GM18867 (cell line): ENCODE data around the gene SDF4.

ENCODE experiments used
- ATAC-seq: cut with Tn5 transposase; IDR thresholded peaks from one replicate; pipeline ENCODE4 v1.9.1; 2021; ENCODE audit warnings: mild to moderate bottlenecking, moderate library complexity; ENCODE audit not compliant: unreplicated experiment

Gene SDF4

GRCh38 chr1:1229770-1230169 is 2.0 kb downstream of the SDF4 start:
- ATAC-seq, result no peak

GRCh38 chr1:1228596-1229321 is 3.0 kb downstream of the SDF4 start:
- ATAC-seq, result no peak

DNA sequence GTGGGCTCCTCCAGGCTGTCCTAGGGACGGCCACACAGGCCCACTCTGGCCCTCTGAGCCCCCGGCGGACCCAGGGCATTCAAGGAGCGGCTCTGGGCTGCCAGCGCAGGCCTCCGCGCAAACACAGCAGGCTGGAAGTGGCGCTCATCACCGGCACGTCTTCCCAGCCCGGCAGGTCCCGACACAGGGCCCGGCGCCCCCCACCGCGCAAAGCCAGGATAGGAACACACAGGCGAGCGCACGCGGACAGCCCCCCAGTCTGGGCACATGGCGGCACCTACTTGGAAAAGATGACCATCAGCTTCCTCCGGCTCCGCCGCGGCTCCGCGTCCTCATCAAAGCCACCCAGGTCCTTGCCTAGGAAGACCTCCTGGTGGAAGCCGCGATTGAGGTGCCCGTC is 3.6 kb downstream of the SDF4 start:
- no peak for ATAC-seq

DNA sequence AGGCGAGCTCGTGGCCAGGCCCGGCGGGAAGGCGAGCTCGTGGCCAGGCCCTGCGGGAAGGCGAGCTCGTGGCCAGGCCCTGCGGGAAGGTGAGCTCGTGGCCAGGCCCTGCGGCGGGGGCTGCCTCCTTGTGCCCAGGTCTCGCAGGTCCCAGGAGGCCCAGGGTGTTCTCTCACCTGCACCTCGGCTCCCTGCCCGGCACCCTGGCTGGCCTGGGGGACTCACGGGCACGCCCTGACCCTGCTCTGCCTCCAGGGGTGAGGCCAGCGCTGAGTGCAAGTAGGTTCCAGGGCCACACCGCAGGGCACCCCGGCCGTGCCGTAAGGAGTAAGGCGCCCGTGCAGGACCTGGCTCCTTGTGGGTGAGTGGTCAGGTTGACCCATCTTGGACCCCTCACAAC is 4.4 kb downstream of the SDF4 start:
- ATAC-seq, result no peak

GRCh38 chr1:1226566-1227362 is 5.0 kb downstream of the SDF4 start:
- no peak for ATAC-seq

- ATAC-seq, result no peak
Measured at GRCh38 chr1:1225913-1226312, 5.9 kb downstream of the SDF4 start.

GRCh38 chr1:1225238-1225845 is 6.5 kb downstream of the SDF4 start:
- no peak for ATAC-seq

- no peak for ATAC-seq
Measured at GRCh38 chr1:1223891-1224290, 7.9 kb downstream of the SDF4 start.

GRCh38 chr1:1223321-1223720 is 8.5 kb downstream of the SDF4 start:
- no peak for ATAC-seq

- ATAC-seq, result no peak
Measured at GRCh38 chr1:1222575-1223225, 9.1 kb downstream of the SDF4 start.

- no peak for ATAC-seq
Measured at GRCh38 chr1:1221887-1222574, 9.8 kb downstream of the SDF4 start.

DNA sequence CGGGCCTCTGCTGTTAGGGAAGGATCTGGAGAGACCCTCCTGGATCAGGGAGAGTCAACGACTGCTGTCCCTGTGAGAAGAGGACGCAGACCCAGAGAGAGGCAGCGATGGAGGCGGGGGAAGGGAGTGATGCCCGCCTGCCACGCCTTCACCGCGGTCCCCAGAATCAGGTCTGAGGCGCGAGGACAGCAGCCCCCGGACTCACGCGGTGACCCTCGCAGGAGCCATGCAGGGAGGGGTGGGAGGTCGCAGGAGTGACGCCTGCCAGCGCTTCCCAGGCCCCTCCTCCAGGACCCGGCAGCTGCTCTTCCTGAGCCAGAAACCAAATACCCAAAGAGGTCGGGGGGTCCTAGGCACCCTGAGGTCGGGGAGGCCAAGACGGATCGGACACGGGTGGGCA is 11.6 kb downstream of the SDF4 start:
- no peak for ATAC-seq

GRCh38 chr1:1219341-1219740 is 12.5 kb downstream of the SDF4 start:
- ATAC-seq, result no peak

GRCh38 chr1:1218524-1219200 is 13.1 kb downstream of the SDF4 start:
- ATAC-seq, result no peak

DNA sequence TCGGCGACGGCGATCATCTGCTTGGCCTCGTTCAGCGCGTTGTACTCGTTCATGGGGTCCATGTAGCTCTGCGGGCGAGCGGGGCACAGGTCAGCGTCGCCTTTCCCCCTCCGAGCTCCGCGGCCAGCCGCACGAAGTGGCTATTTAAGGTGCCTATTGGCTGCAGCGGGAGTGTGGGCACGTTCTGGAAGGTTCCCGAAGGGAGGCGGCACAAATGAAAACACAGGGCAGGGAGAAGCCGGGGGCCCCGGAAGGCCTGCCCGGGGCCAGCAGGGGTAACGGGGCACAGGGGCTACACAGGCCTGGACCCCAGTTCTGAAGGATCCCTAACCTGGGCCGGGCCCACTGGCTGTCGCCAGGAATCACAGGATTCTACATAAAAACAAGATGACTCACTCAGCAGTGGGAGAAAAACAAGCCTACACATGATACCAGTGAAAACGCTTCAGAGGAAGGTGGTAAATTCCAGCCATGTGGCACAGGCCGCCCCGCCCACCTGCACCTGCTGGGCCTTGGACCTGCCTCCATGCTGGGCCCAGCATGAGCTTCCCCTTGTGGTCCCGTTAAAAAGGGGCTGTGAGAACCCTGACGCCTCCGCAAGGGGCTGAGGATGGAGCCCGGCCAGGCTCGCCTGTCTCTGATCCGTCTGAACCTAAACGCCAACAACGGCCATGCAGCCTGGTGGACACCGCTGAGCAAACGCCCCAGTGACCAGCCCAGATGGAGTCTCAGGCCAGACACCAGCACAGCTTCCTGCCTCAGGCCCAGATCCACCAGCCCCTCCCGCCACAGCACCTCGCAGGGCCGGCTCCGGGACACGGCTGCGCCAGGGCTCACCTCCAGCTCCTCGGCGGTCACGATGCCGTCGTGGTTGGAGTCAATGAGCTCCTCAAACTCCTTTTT is 13.9 kb downstream of the SDF4 start:
- no peak for ATAC-seq

- ATAC-seq, result no peak
Measured at GRCh38 chr1:1216770-1217620, 14.8 kb downstream of the SDF4 start.

DNA sequence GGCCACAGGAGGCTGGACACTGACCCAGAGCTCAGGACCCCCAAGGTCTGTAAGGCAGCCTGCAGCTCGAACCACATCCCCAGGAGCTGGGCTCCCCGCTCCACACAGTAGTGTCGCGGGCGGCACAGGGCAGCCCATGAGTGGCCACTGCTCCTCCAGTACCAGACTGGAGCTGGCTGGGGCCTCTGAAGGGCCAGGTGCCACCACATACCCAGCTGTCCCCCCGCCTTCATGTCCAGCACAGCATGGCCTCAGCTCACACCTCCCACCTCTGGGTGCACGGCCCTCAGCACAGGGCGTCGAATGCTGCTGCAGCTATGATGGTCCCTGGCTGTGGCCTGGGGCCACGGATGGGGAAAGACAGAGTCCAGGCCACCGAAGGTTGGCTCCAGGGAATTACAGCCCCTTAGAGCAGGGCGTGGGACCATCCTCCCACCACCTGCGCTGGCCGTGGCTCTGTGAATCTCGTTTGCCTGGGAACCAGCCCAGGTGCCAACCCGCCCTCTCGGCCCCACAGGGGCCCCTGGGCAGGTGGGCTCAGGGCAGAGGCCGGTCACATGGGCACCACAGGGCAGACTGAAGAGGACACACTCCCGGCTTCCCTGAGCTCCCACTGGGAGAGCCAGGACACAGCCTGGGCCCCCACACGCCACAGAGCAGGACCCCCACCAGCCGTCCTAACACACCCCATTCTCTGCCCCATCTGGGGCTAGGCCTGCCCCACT is 15.8 kb downstream of the SDF4 start:
- ATAC-seq, result no peak
